GM18517 (cell line): ENCODE data around the gene POLR3GL.
A peak's percentile ranks its signal among the peaks of the same experiment; 100 is the strongest.

Experiments used
- ATAC-seq: cut with Tn5 transposase; IDR thresholded peaks from one replicate; pipeline ENCODE4 v1.9.1; 2021; ENCODE audit warnings: mild to moderate bottlenecking, moderate library complexity; ENCODE audit not compliant: unreplicated experiment

POLR3GL gene

DNA sequence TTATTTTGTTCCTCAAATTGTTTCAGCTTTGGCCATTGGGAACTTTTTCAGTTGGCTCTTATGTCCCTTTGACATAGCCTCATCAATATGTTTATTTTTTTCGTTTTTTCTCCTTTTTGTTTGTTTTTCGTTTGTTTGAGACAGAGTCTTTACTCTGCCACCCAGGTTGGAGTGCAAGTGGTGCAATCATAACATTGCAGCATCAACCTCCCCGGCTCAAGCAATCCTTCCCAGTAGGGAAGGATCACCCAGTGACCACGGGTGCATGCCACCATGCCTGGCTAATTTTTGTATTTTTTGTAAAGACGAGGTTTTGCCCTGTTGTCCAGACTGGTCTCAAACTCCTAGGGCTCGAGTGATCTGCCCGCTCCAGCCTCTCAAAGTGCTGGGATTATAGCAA lies 8.1 kb downstream of the POLR3GL start:
- no peak for ATAC-seq

DNA sequence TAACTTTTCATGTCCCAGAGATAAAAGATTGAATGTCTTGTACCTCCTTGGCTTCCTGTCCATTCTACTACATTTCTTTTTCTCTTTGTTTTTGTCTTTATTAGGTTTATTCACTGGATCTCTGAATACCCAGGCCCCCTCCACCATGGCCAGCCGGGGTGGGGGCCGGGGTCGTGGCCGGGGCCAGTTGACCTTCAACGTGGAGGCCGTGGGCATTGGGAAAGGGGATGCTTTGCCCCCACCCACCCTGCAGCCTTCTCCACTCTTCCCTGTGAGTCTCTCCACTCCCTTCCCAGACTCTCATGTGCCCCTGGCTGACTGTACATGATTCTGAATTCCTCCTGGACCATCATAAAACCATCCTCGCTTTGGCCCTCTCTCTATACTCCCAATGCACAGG lies 10.2 kb downstream of the POLR3GL start:
- ATAC-seq: no peak

DNA sequence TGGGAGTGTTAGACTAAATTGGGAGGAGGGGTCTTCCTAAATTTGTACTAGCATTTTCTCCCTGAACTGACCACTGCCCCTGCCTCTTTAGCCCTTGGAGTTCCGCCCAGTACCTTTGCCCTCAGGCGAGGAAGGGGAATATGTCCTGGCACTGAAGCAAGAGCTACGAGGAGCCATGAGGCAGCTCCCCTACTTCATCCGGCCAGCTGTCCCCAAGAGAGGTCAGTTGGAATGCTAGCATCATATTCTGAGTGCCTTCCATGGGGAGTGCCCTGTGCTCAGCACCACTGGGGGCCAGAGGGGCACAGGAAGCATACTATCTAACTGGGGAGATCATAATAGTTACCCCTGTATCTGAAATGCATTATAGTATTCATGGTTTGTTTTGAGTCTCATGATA lies 10.7 kb downstream of the POLR3GL start:
- ATAC-seq: no peak

DNA sequence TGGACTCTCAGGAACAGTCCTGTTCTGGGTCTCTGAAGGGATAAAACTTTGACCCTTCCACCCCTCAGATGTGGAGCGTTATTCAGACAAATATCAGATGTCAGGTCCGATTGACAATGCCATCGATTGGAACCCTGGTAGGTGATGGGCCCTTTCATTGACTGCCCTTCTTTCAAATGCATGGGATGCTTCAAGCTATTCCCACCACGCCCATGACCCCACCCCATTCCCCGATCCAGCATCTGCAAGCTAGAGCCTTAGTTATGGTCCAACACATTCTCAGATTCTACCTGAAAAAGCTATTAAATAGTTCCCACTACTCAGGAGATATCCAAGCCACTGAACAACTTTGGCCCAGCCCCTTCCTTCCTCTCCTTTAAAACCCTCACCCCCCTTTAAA lies 12.5 kb downstream of the POLR3GL start:
- ATAC-seq: no peak

DNA sequence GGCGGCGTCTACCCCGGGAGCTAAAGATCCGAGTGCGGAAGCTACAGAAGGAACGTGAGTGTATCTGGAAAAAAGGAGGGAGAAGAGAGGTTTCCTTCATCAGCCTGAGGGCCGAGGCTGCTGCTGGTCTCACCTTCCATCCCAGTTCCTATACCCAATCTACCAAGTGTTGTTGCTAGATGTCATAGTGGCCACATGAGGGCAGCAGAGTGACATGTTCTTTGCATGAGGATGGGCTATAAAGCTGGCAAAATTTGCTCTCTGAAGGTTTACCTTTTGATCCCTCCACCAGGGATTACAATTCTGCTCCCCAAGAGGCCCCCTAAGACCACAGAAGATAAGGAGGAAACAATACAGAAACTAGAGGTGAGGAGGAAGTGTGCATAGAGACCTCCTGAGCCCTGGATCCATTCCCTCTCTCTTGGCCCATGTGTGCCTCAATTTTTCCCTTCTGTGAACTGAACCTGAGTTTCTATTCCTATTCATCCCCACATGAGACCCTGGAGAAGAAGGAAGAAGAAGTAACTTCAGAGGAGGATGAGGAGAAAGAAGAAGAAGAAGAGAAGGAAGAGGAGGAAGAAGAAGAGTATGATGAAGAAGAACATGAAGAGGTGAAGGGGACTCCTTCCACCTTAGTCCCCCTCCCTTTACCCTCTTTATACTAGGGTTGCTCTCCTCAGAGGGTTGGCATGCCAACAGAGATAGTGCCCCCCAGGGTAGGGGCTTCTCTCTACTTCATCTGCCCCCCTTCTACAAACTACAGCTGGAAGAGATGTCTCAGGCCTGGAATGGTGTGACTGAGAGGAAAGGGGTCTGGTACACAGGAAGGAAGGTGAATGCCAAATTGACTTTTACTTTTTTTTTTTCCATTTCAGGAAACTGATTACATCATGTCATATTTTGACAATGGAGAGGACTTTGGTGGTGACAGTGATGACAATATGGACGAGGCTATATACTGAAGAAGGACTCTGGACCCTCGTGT lies 13.3 kb downstream of the POLR3GL start:
- ATAC-seq: no peak

DNA sequence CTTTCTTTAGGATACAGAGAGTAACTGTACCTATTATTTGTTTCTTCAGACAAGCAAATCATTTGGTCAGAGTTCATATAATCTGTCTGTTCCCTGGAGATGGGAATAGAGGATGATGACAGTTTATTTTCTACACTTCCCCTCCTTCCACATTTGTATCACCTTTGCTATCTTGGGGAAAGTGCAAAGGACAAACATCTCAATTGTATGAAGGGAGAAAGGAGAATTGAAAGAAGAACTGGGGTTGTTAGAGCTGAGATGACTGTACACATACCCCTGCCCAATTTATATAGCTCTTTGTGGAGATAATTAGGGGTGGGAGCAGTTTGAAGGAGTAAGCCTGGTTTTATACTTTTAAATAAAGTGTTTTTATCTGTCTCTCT lies 14.0 kb downstream of the POLR3GL start:
- no peak for ATAC-seq

DNA sequence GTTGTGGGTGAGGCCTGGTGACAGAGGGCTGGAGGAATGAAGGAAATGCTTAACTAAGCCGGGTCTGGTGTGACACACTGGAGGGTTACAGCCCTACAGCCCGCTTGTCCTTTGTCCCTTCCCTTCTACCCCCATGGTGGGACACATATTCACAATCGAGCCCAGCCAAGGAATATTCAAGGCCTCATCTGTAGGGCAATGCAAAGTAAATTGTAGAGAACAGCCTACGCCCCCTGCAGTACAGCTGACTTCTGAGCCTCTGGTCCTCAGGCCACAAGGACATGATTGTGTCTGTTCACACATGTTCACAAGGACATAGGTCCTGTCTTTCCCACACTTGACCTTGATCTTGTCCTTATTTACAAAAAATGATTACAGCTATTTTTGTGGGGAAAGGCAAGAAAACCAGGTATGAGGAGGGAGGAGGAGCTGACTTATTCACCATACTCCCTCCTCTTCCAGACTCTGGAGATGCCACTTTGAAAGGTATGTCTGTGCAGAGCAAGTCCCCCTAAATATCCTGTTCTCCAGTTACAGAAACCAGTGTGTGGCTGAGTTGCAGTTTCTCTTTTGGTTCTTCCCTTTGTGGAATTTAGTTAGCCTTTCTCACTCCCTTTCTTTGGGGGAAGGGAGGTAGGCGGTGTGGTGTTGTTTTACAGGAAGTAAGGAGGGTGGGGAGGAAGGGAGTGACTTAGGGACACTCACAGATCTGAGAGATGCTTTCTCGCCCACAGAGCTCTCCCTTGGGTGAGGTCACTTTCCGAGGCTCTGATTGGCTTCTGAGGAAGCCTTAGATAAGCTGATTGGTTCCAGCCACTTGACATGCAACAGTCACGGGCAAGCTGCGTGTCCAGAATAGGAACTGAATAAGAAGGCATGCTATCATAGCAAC lies 14.6 kb downstream of the POLR3GL start:
- peak; percentile 80 for ATAC-seq

DNA sequence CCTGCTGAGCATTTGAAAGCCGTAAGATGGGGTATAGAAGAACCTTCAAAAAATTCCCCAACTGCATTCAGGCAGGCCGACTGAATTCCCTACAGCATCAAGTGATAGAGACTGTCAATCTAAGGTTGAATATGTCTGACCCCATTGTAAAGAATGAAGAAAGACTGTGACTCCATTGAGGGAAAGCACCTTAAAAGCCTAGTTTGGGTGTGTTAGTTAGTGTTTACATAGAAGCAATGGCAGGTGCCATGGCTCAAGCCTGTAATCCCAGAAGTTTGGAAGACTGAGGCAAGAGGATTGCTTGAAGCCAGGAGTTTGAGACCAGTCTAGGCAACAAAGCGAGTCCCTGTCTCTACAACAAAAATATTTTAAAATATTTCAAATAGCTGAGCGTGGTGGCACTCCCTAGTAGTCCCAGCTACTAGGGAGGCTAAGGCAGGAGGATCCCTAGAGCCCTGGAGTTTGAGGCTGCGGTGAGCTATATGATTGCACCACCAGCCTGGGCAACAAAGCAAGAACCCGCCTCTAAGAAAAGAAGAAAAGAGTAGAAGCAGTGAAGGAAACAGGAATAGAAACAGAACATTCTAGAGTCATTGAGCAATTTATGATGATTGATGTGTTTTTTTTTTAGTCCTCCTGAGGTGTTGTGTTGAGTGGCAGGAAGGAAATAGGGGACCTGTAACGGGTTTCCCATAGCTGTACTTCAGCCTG lies 15.4 kb downstream of the POLR3GL start:
- peak; percentile 20 for ATAC-seq

DNA sequence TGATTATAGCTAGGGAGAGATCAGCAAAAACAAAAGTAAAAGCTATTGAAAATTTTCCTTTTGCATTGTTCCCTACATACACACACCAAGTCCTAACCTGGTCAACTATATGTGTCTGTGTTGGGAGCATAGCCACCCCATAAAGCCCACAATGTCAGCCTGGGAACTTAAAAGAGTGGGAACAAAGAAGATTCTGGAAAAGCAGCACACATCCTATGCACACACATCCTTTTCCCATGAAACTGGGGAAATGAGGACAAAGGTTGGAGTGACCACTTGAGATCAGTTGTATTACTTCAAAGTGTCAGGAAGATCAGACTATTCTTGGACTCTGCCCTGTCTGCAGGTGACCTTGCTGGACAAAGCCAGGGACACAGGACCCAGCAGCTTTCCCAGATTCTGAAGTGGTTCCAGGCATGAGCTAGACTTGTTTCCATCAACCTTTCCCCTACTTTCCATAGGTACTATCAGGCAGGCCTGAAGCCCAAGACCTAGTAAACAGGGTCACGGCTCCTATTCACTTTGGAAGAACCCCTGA lies 16.0 kb downstream of the POLR3GL start:
- ATAC-seq: peak; percentile 0

DNA sequence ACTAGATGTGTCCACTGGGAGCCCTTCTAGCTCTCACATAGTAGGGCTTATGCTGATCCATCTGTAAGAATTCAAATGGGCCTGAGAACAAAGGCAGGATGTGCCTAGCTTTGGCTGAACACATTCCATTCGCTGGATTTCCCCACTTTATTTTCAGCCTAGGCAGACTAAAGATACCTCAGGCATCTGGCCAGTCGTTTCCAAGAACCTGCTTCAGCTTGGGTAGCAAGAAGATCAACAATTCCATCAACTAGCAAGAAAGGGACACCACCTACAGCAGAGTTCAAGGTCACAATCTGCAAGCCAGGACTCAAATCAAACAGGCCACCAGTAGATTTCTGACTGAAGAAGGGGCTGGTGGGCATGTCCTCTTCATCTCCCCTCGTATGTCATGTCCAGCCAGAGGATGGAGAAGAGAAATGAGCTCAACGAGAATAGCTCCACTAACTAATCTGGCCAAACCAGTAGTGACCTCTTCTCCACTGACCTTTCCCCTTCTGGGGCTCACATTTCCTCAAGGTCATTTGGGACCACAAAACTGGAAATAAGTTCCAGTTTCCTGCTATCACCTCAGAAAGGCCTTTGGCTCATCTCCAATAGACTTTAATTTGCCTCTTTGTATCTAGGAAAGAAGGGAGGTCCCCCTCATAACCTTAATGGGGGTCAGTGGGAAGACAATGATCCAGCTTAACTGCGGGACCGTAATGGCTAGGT lies 17.7 kb downstream of the POLR3GL start:
- no peak for ATAC-seq

DNA sequence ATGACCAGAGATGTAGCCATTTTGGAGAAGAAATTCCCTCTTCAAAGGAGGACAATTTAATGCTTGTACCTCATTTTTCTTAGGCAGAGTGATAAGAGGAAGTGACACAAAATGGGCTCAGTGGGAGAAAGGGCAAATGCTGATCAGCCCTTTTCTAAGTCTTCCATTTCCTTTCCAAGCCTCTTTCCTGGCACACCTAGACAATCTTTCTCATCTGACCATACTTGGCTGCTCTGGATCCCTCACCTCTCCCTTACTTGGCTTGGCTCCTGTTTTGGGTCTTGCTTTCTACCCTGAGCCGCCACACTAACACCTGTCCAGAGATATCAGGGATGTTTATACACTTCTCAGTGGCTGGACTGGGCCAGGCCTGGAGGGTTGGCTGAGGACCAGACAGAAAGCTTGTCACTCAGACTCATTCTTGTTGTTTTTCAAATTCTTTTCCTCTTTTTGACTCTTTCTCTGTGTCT lies 18.8 kb downstream of the POLR3GL start:
- no peak for ATAC-seq

DNA sequence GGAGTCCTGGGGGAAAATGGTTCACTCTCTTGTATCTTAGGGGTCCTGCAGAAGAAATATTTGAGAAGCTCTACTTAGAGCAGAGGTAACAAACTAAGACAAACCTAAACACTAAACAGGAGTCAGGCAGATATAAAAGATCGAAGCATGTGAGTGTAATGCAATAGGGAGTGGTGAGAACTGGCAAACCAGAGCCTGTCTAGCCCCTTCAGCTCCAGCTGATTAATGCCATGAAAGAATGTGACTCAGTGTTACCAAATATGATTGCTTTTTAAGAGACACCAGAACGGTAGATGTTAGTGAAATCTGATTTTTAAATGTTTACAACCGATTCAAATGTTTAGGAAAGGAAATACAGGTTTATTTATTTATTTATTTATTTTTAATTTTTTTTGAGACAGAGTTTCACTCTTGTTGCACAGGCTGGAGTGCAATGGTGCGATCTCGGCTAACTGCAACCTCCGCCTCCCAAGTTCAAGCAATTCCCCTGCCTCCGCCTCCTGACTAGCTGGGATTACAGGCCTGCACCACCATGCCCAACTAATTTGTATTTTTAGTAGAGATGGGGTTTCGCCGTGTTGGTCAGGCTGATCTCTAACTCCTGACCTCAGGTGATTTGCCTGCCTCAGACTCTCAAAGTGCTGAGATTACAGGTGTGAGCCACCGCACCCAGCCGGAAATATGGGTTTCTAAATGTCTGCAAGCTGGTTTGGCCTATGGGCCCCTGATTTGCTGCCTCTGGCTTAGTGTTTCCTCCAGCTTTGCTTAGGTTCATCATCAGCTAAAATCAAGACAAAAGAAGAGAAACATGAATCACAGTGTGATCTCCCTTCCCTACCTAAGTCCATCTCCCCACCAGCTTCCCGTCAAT lies 19.7 kb downstream of the POLR3GL start:
- no peak for ATAC-seq

DNA sequence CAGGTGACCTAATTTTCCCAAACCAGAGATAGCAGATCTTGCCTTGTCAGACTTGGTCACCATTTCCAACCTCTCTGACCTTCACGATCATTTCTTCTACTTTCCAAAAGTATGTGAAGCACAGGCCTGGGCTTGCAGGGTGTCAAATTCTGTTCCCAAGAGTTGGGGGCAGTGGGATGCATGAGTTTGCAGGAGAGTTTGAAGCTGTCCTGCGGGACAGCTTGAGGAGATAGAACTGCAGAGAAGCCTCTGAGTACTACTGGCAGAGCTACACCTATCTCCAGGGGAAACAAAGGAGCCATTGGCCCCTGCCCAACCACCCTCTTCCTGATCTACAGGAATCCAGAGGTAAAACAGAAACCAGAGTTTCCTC lies 20.6 kb downstream of the POLR3GL start:
- no peak for ATAC-seq

DNA sequence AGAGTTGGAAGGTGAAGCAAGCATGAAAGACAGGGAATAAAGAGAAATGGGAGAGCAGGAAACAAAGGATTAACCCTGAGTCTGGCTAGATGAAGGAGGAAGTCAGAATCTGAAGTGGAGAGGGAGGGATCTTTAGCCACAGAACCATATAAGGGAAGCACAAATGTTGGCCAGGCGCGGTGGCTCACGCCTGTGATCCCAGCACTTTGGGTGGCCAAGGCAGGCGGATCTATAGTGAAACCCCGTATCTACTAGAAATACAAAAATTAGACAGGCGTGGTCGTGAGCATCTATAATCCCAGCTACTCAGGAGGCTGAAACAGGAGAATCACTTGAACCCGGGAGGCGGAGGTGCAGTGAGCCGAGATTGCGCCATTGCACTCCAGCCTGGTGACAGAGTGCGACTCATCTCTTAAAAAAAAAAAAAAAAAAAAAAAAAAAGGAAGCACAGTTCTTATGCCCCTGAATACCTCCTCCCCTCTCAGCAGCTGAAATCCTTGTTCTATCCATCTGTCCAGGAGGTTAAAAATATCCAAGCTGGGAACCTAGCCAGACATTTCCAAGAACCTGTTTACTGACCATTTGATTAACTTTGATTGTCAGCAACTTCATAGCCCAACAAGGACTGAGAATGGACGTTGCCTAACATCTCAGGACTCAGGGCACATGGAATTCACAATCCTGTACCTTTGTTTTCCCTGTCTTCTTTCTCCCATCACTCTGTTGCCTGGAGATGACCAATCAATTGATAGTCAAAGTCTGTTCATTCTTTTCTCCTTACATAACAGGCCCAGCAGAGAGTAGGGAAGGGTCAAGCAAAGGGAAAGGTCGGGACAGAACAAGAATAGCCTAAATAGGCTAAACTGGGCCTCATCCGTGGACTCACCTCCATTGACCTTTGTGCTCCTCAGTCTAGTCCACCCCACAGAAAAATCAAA lies 21.3 kb downstream of the POLR3GL start:
- no peak for ATAC-seq

DNA sequence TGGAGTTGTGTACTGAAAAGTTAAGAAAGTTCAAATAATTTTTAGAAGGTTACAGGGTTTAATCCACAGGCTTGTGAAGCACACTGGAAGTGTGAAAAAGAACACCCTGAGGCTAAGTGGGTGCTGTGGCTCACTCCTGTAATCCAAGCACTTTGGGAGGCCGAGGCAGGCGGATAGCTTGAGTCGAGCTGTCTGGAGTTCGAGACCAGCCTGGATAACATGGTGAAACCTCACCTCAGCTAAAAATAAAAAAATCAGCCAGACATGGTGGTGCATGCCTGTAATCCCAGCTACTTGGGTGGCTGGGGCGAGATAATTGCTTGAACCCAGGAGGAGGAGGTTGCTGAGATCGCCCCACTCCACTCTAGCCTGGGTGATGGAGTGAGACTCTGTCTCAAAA lies 22.1 kb downstream of the POLR3GL start:
- ATAC-seq: no peak

DNA sequence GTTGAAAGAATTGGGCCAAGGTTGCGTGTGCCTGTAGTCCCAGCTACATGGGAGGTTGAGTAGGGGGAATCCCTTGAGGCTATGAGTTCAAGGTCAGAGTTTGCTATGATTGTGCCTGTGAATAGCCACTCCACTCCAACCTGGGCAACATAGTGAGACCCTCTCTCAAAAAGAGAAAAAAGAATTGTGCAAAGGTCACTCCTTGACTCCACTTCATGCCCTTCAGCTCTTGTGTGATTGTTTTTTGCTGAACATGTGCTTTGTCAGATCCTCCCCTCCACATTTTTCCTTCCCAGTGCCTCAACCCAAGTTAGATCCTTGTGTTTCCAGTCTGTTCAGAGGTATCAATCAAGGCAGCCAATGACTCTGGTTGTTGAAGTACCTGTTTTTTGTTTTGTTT lies 23.4 kb downstream of the POLR3GL start:
- ATAC-seq: no peak

DNA sequence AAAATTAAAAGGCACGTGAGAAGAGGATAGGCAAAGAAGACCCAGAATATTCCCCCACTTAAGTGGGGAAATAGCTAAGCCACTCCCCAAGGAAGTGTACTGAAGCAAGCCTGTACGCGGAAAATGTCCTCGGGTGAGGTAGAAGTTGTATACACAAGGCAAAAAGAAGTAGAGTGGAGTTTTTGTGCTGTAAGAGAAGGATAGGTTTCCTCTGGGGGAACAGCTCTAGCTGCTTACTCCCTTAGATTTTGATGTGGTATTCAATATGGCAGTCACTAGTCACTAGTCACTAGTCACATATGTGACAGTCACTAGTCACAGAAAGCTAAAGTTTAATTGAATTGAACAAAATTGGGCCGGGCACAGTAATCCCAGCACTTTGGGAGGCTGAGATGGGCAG lies 24.3 kb downstream of the POLR3GL start:
- no peak for ATAC-seq

DNA sequence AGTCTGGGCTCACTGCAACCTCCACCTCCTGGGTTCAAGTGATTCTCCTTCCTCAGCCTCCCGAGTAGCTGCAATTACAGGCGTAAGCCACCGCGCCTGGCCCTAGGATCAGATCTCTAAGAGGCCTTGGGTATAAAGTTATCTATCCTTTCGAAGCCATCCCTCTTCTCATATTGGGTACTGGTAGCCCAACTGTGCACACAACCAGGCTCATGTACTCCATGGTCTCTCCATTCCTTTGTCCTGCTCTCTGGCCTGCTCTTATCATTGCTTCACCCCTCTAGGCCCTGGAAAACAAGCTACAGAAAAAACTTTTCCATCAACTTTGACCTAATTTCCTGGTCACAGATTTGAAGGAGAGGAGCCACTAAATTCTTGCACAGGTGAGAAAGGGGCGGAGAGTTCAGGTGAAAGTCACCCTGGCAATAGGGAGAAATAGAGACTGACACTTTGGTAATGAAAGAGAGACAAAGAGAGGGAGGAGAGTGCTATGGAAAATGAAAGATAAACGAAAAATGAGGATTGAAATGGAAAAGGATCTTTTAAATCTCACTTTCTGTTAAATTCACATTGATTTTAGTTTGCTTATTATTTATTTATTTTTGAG lies 25.9 kb downstream of the POLR3GL start:
- ATAC-seq: no peak
